ENCODE measurements around the gene TMEM8B. TPM values are rescaled to one million over a fixed set of nuclear protein-coding genes. Genes with fewer than 3 reads are reported as not detected.
A peak's percentile ranks its signal among the peaks of the same experiment; 100 is the strongest.

Gene TMEM8B
- total and polyA plus RNA-seq, 2 of the 8 experiments (the other 6 are each of a cell fraction or from before 2014, with no cell fraction given): 7.5 to 10.4 TPM

DNA sequence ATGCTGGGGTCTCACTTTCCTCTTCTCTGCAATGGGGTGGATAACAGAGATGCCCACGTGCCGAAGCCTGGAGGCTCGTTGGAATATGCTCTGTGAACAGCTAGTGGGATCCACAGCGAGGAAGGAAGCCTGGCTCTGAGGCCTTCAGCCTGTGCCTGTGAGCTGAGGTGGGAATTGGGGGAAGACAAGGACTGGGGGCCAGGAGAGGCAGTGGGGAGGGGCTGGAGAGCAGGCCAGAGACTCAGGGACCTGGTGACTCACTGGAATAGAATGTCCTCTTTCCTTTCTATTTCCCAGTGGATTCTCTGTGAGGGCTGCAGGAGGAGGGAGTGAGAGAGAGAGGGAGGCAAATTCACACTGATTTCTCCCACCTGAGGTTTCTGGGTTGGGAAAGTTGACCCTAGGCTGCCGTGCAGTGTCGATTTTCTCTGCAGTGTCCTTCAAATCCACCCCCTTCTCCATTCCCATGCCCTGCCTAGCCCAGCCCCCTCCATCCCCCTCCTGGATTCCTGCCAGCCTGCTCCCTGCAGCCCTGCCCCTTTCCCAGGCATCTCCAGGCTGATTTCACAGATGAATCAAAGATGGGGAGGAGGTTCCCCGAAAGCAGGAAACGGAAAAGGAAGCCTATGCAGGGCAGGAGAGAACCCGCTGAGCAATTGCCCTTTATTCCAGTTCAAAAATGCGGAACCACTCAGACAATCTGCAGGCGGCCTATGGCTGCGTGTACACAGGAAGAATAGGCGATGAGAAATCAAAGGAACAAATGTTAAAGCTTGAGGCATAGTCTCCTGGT lies 78.9 kb downstream of the TMEM8B start:
- Histone ChIP-seq H4K8ac (ENCODE audit: extremely low read depth, insufficient read depth, low read length) (no peak overlapping the region), H2BK12ac (ENCODE audit: low read depth, low read length) (peak overlapping the region; percentile 89), H4K91ac (replicated peaks; ENCODE audit: insufficient read length, low read length) (peak overlapping the region; percentile 6), H3K9me3 (ENCODE audit: insufficient read depth in 2 of 2, low read depth in 1 of 2, low read length in 1 of 2) (no peaks in the 10 kb centered on the region), H3K14ac (ENCODE audit: insufficient read length) (no peak overlapping the region), H3K27me3 (replicated peaks in 1 of 4; ENCODE audit: control insufficient read depth in 3 of 4, extremely low read depth in 1 of 4, insufficient read depth in 3 of 4, low read length in 3 of 4) (peaks cover 0 to 2% (median 0%) of the 10 kb centered on the region in 4 experiments; a peak in 2 of 7 replicates), H2BK120ac (replicated peaks; ENCODE audit: low read depth, low read length) (peak overlapping the region; percentile 50), H4K5ac (ENCODE audit: insufficient read length, low read depth, low read length) (no peak overlapping the region), H3K4me1 (replicated peaks in 1 of 4; ENCODE audit: control insufficient read depth in 3 of 4, insufficient read depth in 4 of 4, low read length in 3 of 4) (peaks cover 9 to 33% (median 21%) of the 10 kb centered on the region in 4 experiments), H3K36me3 (ENCODE audit: control insufficient read depth in 2 of 4, insufficient read depth in 4 of 4, low read length in 3 of 4) (no peaks in the 10 kb centered on the region), H3K4me3 (ENCODE audit: extremely low read depth in 1 of 4, insufficient read depth in 2 of 4, low read depth in 3 of 4, low read length in 4 of 4) (peak overlapping the region in 1 of 4 experiments; percentile 1; a peak in 1 of 8 replicates), H3K4me2 (ENCODE audit: insufficient read depth in 1 of 2, low read depth in 2 of 2, low read length in 2 of 2) (peak overlapping the region; percentile 19 to 55), H4K20me1 (replicated peaks in 1 of 2; ENCODE audit: control insufficient read depth in 1 of 2, insufficient read depth in 2 of 2, low read length in 2 of 2) (no peaks in the 10 kb centered on the region), H2BK15ac (ENCODE audit: low read length) (peak overlapping the region; percentile 75), H3K56ac (replicated peaks; ENCODE audit: insufficient read length, low read depth, low read length) (no peak overlapping the region), H3K4ac (replicated peaks; ENCODE audit: insufficient read length, low read depth, low read length) (peak overlapping the region; percentile 32), H2AK5ac (ENCODE audit: low read depth, low read length) (peak overlapping the region; percentile 5; the same call in 1 of the 2 replicates), H3K27ac (ENCODE audit: low read depth, low read length) (peak overlapping the region; percentile 11; the same call in 1 of the 2 replicates), H2BK5ac (ENCODE audit: low read depth, low read length) (peak overlapping the region; percentile 79; the same call in 1 of the 2 replicates), H2AFZ (ENCODE audit: low read length) (peak overlapping the region; percentile 66), H2BK20ac (ENCODE audit: low read length) (peak overlapping the region; percentile 87; the same call in 1 of the 2 replicates), H3K23me2 (ENCODE audit: low read depth, low read length) (no peaks in the 10 kb centered on the region; the same call in 1 of the 2 replicates), H3K79me1 (ENCODE audit: low read depth, low read length) (0 out of 2 replicates have a peak, but pooled peaks cover 2% of the 10 kb centered on the region), H3K23ac (ENCODE audit: insufficient read length) (no peak overlapping the region), H3K9ac (replicated peaks in 1 of 4; ENCODE audit: extremely low read depth in 1 of 4, low read depth in 3 of 4, low read length in 3 of 4) (no peak overlapping the region; a peak in 1 of 7 replicates), H3K79me2 (ENCODE audit: control insufficient read depth in 1 of 2, insufficient read depth in 2 of 2, low read length in 2 of 2) (no peaks in the 10 kb centered on the region), H3K18ac (ENCODE audit: extremely low read depth, low read length) (peak overlapping the region; percentile 81)
- CTCF ChIA-PET (ENCODE audit: partially characterized antibody): interaction anchor here (0.9 to 5.6 kb wide), 10 partner anchors 10 to 212 kb away, joined by 3 to 26 read pairs (median 4); no protein-coding TSS in a partner anchor
- no peak for FAIRE-seq
- POLR2A ChIA-PET (ENCODE audit: partially characterized antibody): interaction anchor here (1.3 kb wide), 1 partner anchor 43 kb away, joined by 3 read pairs; no protein-coding TSS in a partner anchor
- peak; percentile 49 to 57 for DNase-seq (ENCODE audit: low read depth in 1 of 2, low spot score in 2 of 2)
- 46% methylated on average over 11 of the region's 13 CpGs; no CpG with 5 or more reads in 1 of the 2 experiments for WGBS, 2 experiments (ENCODE audit: extremely low coverage in 1 of 2, insufficient coverage in 1 of 2, insufficient read length in 1 of 2, insufficient replicate concordance in 2 of 2, low coverage in 1 of 2, low lambda C conversion rate in 2 of 2, missing lambda C conversion rate in 1 of 2)
- TF ChIP-seq, protein P1, sequence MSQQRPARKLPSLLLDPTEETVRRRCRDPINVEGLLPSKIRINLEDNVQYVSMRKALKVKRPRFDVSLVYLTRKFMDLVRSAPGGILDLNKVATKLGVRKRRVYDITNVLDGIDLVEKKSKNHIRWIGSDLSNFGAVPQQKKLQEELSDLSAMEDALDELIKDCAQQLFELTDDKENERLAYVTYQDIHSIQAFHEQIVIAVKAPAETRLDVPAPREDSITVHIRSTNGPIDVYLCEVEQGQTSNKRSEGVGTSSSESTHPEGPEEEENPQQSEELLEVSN (IDR thresholded peaks at IDR 0.05): 0 out of 2 replicates have a peak, but pooled peaks have one; percentile 18
- TF ChIP-seq ASH2L (IDR thresholded peaks at IDR 0.05; ENCODE audit: low read length): no peak
- no peak for TF ChIP-seq SUZ12 (IDR thresholded peaks at IDR 0.05; ENCODE audit: low read length)
- TF ChIP-seq SP1 (IDR thresholded peaks at IDR 0.05; ENCODE audit: low read depth, low read length): 0 out of 2 replicates have a peak, but pooled peaks have one; percentile 8
- TF ChIP-seq CBX5 (IDR thresholded peaks at IDR 0.05; ENCODE audit: low read depth, low read length): no peak
- TF ChIP-seq TBP (IDR thresholded peaks at IDR 0.05; ENCODE audit: low read depth, low read length): no peak
- no peak for TF ChIP-seq CHD1 (IDR thresholded peaks at IDR 0.05; ENCODE audit: low read depth, low read length)
- no peak for TF ChIP-seq KDM1A (IDR thresholded peaks at IDR 0.05; ENCODE audit: borderline replicate concordance, low read length)
- 0 out of 2 replicates have a peak, but pooled peaks have one; percentile 33 for TF ChIP-seq JUN (IDR thresholded peaks at IDR 0.05; ENCODE audit: low read depth, low read length)
- no peak for TF ChIP-seq EGR1 (IDR thresholded peaks at IDR 0.05; ENCODE audit: borderline replicate concordance, low read depth, low read length)
- TF ChIP-seq POLR2AphosphoS5 (IDR thresholded peaks at IDR 0.05; ENCODE audit: low read depth, low read length): no peak
- no peak for TF ChIP-seq SP4 (IDR thresholded peaks at IDR 0.05; ENCODE audit: low read length)
